H1 (cell line): ENCODE data around the gene TSNAXIP1. TPM values are rescaled to one million over a fixed set of nuclear protein-coding genes. Genes with fewer than 3 reads are reported as not detected.

Experiments used
- RXRA ChIP-seq: IDR thresholded peaks from 2 replicates; pipeline ENCODE4 v1.6.1; 2011; ENCODE audit warnings: low read depth, mild to moderate bottlenecking, low read length, moderate library complexity; ENCODE audit not compliant: insufficient read depth
- polyA plus RNA-seq, 7 experiments: library from polyadenylated mRNA; depleted of rRNA in 3 of 7; stranded (reverse) in 5 of 7; unstranded in 2 of 7; fragments of >200 nt in 5 of 7; fragments of 200-250 nt in 2 of 7; gene quantifications; 1 replicate in 5 of 7; 2 replicates in 1 of 7; 4 replicates in 1 of 7; pipeline versions ENCODE4 v1.2.1 to v1.2.3, GENCODE V29; 2011 to 2013; ENCODE audit warnings: missing spikeins in 2 of 7, mixed read lengths in 2 of 7
- total RNA-seq: library from RNA; stranded (reverse); fragmentation: NEBNext Ultra II Directional; extraction: Animal tissue kit (Norgen Biotek cat#: 25700); gene quantifications from 2 replicates; pipeline ENCODE4 v1.2.1, GENCODE V29; 2021

TSNAXIP1 gene
- total and polyA plus RNA-seq, 2 of the 8 experiments (the other 6 are each of a cell fraction or from before 2014, with no cell fraction given), result 0.37 to 0.94 TPM

DNA sequence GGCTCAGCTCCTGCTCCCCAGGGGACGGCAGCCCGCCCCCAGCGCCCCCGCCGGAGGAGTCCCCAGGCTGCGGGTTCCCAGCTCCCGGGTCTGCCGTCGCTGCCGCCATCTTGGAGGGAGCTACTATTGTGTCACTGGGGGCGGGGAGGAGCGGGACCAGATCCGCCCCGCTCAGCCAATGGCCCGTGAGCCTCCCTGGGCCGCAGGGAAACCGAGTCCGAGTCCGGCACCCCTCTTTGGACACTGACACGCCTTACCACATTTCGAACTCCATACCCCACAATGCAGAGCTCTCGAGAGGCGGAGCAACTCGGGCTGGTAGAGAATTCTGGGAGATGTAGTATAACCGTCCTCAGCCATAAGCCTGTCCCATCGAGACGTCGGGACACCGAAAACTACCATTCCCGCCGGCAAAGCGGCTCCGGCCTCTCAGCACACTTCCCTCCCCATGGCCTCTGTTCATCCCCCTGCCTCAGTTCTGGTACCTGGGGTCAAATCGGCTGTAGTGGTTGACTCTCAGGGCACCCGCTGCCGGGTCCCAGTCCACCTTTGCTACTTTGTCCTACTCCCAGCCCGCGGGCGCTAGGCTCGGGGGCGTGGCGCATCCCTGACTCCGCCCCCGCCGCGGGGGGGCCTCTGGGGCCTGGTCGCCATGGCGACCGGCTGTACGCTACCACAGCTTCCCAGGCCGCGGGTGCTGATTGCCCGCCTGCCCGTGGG, at the start of gene TSNAXIP1, which contains the start of gene RANBP10 (continued):
- no peak for TF ChIP-seq RXRA
